Omental fat pad (tissue), 4 donors: ENCODE measurements around the gene ATF5. TPM values are rescaled to one million over a fixed set of nuclear protein-coding genes. Genes with fewer than 3 reads are reported as not detected.

Experiments used
- ATAC-seq: fragments of 150-250 bp; one replicate; pipeline ENCODE4 v1.9.1; 2016; ENCODE audit warnings: mild to moderate bottlenecking, moderate library complexity; ENCODE audit not compliant: low FRiP score
- DNase-seq: peaks from one replicate; pipeline ENCODE4 v3.0.0-alpha.2; 2019; ENCODE audit warnings: low spot score
- total RNA-seq, 4 donors: library from RNA; depleted of rRNA; stranded (reverse); fragments of >200 nt; gene quantifications; one replicate each; pipeline ENCODE4 v1.1.0, GENCODE V29; 2016
- TF ChIP-seq, protein P1 (sequence below), 3 donors: fragments of 450-650 bp; IDR thresholded peaks; one replicate each; pipeline ENCODE4 v1.5.1; 2016 to 2017; ENCODE audit warnings: antibody characterized with exemption in 3 of 3, mild to moderate bottlenecking in 3 of 3, moderate library complexity in 2 of 3

Gene ATF5
- total RNA-seq, 4 donors from 2014 or later = 10.2 to 17.7 (median 15.7) TPM

DNA sequence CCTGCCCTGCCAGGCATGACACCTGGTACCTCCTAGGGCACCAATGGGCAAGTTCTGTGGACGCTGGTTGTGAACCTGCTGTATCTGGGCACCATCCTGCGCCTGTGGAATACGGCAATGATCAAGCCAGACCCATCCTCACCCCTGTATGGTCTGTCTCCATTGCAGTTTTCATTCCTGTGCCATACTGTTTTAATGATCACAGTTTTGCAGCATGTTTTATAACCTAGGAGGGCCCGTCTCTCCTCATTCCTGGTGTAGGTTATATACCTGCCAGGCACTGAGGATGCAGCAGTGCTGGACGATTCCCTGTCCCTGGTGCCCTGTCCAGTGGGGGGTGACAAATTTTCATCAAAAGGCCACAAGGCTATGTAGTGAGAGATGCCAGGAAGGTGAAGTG lies 45.9 kb upstream of the ATF5 start:
- DNase-seq (no peak), ATAC-seq (no peak)
- TF ChIP-seq, protein P1, sequence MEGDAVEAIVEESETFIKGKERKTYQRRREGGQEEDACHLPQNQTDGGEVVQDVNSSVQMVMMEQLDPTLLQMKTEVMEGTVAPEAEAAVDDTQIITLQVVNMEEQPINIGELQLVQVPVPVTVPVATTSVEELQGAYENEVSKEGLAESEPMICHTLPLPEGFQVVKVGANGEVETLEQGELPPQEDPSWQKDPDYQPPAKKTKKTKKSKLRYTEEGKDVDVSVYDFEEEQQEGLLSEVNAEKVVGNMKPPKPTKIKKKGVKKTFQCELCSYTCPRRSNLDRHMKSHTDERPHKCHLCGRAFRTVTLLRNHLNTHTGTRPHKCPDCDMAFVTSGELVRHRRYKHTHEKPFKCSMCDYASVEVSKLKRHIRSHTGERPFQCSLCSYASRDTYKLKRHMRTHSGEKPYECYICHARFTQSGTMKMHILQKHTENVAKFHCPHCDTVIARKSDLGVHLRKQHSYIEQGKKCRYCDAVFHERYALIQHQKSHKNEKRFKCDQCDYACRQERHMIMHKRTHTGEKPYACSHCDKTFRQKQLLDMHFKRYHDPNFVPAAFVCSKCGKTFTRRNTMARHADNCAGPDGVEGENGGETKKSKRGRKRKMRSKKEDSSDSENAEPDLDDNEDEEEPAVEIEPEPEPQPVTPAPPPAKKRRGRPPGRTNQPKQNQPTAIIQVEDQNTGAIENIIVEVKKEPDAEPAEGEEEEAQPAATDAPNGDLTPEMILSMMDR (IDR thresholded peaks at IDR 0.05) = no peak

DNA sequence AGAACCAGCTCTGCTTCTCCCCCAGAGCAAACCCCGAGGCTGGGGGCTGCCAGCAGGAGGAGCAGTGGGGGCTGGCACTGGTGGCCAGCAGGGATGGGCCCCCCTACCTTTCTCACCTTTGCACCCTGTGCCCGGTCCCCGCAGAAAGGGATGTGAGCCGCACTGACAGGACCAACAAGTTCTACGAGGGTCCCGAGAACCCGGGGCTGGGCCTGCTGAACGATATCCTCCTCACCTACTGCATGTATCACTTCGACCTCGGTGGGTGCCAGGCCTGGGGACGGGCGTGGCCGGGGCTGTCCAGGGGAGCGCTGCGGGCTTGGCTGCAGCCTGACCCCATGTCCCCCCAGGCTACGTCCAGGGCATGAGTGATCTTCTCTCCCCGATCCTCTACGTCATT lies 44.9 kb upstream of the ATF5 start:
- ATAC-seq = no peak
- TF ChIP-seq, protein P1 (IDR thresholded peaks at IDR 0.05) = no peak
- no peak for DNase-seq

DNA sequence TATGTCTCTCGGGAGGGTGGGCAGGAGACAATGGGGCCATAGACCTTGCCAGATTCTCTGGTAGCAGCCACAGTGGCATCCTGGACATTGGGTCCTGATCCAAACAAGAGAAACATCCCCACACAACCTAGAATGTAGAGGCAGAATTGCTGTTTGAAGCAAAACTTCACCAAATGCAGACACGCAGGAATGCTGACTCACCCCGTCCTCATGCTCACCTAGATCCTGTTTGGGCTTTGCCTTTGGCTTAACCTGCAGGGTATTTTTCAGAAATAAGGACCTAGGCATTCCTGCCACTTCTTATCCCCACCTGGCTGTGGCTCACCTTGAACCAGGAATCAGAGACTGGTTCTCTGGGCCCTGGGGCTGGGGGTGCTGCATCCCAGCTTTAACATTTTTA lies 44.2 kb upstream of the ATF5 start:
- TF ChIP-seq, protein P1 (IDR thresholded peaks at IDR 0.05) = no peak
- no peak for ATAC-seq
- DNase-seq = no peak

GRCh38 chr19:49887037-49887664 lies 41.9 kb upstream of the ATF5 start:
- no peak for DNase-seq
- TF ChIP-seq, protein P1 (IDR thresholded peaks at IDR 0.05) = no peak
- no peak for ATAC-seq

GRCh38 chr19:49887665-49888509 lies 41.1 kb upstream of the ATF5 start:
- DNase-seq (no peak), ATAC-seq (no peak)
- TF ChIP-seq, protein P1 (IDR thresholded peaks at IDR 0.05) = no peak

DNA sequence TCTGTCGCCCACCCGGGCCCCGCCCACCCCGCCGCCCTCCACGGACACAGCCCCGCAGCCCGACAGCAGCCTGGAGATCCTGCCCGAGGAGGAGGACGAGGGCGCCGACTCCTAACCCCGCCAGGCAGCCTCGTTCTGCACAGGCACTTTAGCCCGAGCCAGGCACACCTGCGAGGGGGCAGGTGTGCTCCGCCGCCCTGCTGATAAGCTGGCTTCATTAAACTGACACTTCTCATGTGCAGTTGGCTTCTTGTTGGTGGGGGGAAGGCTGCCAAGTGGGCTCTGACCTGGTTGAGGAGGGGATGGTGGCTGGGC lies 40.5 kb upstream of the ATF5 start:
- ATAC-seq = no peak
- TF ChIP-seq, protein P1 (IDR thresholded peaks at IDR 0.05) = no peak
- no peak for DNase-seq
